ENCODE measurements around the gene ELP2. TPM values are rescaled to one million over a fixed set of nuclear protein-coding genes. Genes with fewer than 3 reads are reported as not detected.
A peak's percentile ranks its signal among the peaks of the same experiment; 100 is the strongest.

Gene ELP2
- total RNA-seq, 2 experiments from 2014 or later, result 200 to 206 TPM

GRCh38 chr18:36095936-36096519 lies 33.7 kb upstream of the ELP2 start:
- H3K4me3 Mint-ChIP-seq, result no peak overlapping the region
- no peaks in the 10 kb centered on the region for H3K36me3 ChIP-seq (ENCODE audit: insufficient read depth, low read length)
- H3K4me3 ChIP-seq (ENCODE audit: low read length), result no peak overlapping the region
- no peaks in the 10 kb centered on the region for H3K4me1 ChIP-seq (ENCODE audit: insufficient read depth, low read length)
- no peak overlapping the region for H3K27ac Mint-ChIP-seq
- no peaks in the 10 kb centered on the region for H3K9me3 ChIP-seq (ENCODE audit: control insufficient read depth in 1 of 2, insufficient read depth in 1 of 2, low read length in 2 of 2)
- ATAC-seq (ENCODE audit: poor library complexity), result no peak
- H3K27me3 ChIP-seq (ENCODE audit: control insufficient read depth in 1 of 2, insufficient read depth in 2 of 2, low read length in 2 of 2), result no peaks in the 10 kb centered on the region
- H3K9me3 Mint-ChIP-seq, result no peaks in the 10 kb centered on the region
- TF ChIP-seq, protein P1, sequence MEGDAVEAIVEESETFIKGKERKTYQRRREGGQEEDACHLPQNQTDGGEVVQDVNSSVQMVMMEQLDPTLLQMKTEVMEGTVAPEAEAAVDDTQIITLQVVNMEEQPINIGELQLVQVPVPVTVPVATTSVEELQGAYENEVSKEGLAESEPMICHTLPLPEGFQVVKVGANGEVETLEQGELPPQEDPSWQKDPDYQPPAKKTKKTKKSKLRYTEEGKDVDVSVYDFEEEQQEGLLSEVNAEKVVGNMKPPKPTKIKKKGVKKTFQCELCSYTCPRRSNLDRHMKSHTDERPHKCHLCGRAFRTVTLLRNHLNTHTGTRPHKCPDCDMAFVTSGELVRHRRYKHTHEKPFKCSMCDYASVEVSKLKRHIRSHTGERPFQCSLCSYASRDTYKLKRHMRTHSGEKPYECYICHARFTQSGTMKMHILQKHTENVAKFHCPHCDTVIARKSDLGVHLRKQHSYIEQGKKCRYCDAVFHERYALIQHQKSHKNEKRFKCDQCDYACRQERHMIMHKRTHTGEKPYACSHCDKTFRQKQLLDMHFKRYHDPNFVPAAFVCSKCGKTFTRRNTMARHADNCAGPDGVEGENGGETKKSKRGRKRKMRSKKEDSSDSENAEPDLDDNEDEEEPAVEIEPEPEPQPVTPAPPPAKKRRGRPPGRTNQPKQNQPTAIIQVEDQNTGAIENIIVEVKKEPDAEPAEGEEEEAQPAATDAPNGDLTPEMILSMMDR (IDR thresholded peaks at IDR 0.05), result peak; percentile 84
- H3K27ac ChIP-seq (ENCODE audit: low read depth in 1 of 2, low read length in 2 of 2), result no peak overlapping the region
- no peaks in the 10 kb centered on the region for H3K36me3 Mint-ChIP-seq (ENCODE audit: low read depth)
- POLR2A ChIA-PET, result interaction anchor here (1.0 kb wide), 1 partner anchor 34 kb away, joined by 5 read pairs; the partner anchor contains the start of genes ELP2 and SLC39A6
- intact Hi-C loops (cut with DNase I, micrococcal nuclease), result loop anchor here (1.0 to 10.0 kb wide), 5 partner anchors 79 to 711 kb away; no protein-coding TSS in a partner anchor
- peak in 3 of 14 experiments; percentile 60 to 70 (median 68) for DNase-seq
- CTCF ChIA-PET, result interaction anchor here (1.0 to 1.8 kb wide), 7 partner anchors 12 to 187 kb away, joined by 3 to 9 read pairs (median 4); partner anchors contain the start of genes ELP2 and SLC39A6
- no peaks in the 10 kb centered on the region for H3K27me3 Mint-ChIP-seq
- H3K4me1 Mint-ChIP-seq (ENCODE audit: low read depth), result no peaks in the 10 kb centered on the region

DNA sequence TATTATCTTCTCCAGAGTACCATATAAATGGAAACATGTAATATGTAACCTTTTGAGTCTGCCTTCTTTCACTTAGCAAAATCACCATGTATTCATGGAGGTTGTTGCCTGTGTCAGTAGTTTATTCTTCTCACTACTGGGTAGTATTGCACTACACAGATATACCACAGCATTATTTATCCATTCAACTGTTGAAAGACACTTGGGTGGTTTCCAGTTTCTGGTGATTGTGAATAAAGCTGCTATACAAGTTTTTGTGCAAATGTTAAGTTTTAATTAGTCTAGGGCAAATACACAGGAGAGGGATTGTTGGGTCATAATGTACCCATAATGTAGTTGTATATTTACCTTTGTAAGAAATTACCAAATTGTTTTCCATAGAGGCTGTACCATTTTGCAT lies 32.7 kb upstream of the ELP2 start:
- no peak for DNase-seq
- H3K4me3 ChIP-seq (ENCODE audit: low read length), result no peak overlapping the region
- no peaks in the 10 kb centered on the region for H3K4me1 Mint-ChIP-seq (ENCODE audit: low read depth)
- no peak for ATAC-seq (ENCODE audit: poor library complexity)
- H3K27me3 Mint-ChIP-seq, result no peaks in the 10 kb centered on the region
- H3K27ac ChIP-seq (ENCODE audit: low read depth in 1 of 2, low read length in 2 of 2), result no peak overlapping the region
- H3K36me3 ChIP-seq (ENCODE audit: insufficient read depth, low read length), result no peaks in the 10 kb centered on the region
- no peaks in the 10 kb centered on the region for H3K9me3 Mint-ChIP-seq
- POLR2A ChIA-PET, result no interaction called here
- H3K27ac Mint-ChIP-seq, result no peak overlapping the region
- no peaks in the 10 kb centered on the region for H3K9me3 ChIP-seq (ENCODE audit: control insufficient read depth in 1 of 2, insufficient read depth in 1 of 2, low read length in 2 of 2)
- H3K4me1 ChIP-seq (ENCODE audit: insufficient read depth, low read length), result no peaks in the 10 kb centered on the region
- CTCF ChIA-PET, result interaction anchor here (1.7 kb wide), 1 partner anchor 182 kb away, joined by 4 read pairs; no protein-coding TSS in a partner anchor
- TF ChIP-seq, protein P1 (IDR thresholded peaks at IDR 0.05), result no peak
- no peaks in the 10 kb centered on the region for H3K27me3 ChIP-seq (ENCODE audit: control insufficient read depth in 1 of 2, insufficient read depth in 2 of 2, low read length in 2 of 2)
- H3K36me3 Mint-ChIP-seq (ENCODE audit: low read depth), result no peaks in the 10 kb centered on the region
- H3K4me3 Mint-ChIP-seq, result no peak overlapping the region
- intact Hi-C loops (cut with DNase I, micrococcal nuclease), result loop anchor here (1.0 to 10.0 kb wide), 5 partner anchors 80 to 710 kb away; no protein-coding TSS in a partner anchor

GRCh38 chr18:36099311-36099710 lies 30.4 kb upstream of the ELP2 start:
- ChIA-PET POLR2A (interaction anchor here (1.1 to 1.5 kb wide), 2 partner anchors 29 to 31 kb away, joined by 3 read pairs; partner anchors contain the start of genes ELP2 and SLC39A6), CTCF (interaction anchor here (0.6 to 1.0 kb wide), 3 partner anchors 10 to 78 kb away, joined by 3 read pairs; no protein-coding TSS in a partner anchor)
- no peaks in the 10 kb centered on the region for H3K27me3 Mint-ChIP-seq
- DNase-seq (no peak), ATAC-seq (ENCODE audit: poor library complexity) (no peak)
- no peaks in the 10 kb centered on the region for H3K9me3 Mint-ChIP-seq
- no peak overlapping the region for H3K4me3 Mint-ChIP-seq
- H3K36me3 Mint-ChIP-seq (ENCODE audit: low read depth), result no peaks in the 10 kb centered on the region
- Histone ChIP-seq H3K9me3 (ENCODE audit: control insufficient read depth in 1 of 2, insufficient read depth in 1 of 2, low read length in 2 of 2) (no peaks in the 10 kb centered on the region), H3K4me3 (ENCODE audit: low read length) (no peak overlapping the region), H3K27me3 (ENCODE audit: control insufficient read depth in 1 of 2, insufficient read depth in 2 of 2, low read length in 2 of 2) (no peaks in the 10 kb centered on the region), H3K27ac (ENCODE audit: low read depth in 1 of 2, low read length in 2 of 2) (no peak overlapping the region), H3K4me1 (ENCODE audit: insufficient read depth, low read length) (no peaks in the 10 kb centered on the region), H3K36me3 (ENCODE audit: insufficient read depth, low read length) (no peaks in the 10 kb centered on the region)
- no peaks in the 10 kb centered on the region for H3K4me1 Mint-ChIP-seq (ENCODE audit: low read depth)
- intact Hi-C loops (cut with DNase I, micrococcal nuclease), result loop anchor here (5.0 to 10.0 kb wide), 3 partner anchors 82 to 708 kb away; no protein-coding TSS in a partner anchor
- no peak overlapping the region for H3K27ac Mint-ChIP-seq
- TF ChIP-seq, protein P1 (IDR thresholded peaks at IDR 0.05), result no peak

Measured in CD4-positive, alpha-beta T cell (primary cell).